ENCODE data around the gene BABAM2. TPM values are rescaled to one million over a fixed set of nuclear protein-coding genes. Genes with fewer than 3 reads are reported as not detected.
A peak's percentile ranks its signal among the peaks of the same experiment; 100 is the strongest.

The BABAM2 gene
- total and polyA plus RNA-seq, 2 of the 4 experiments (the other 2 are of a cell fraction), result 20.9 to 23.1 TPM

GRCh38 chr2:28004086-28004485, 113.6 kb downstream of the BABAM2 start:
- H3K27ac ChIP-seq (ENCODE audit: insufficient read depth, low read length), result no peak overlapping the region
- dilution Hi-C loops (cut with HindIII; ENCODE audit: low sequenced_read_pairs, unreplicated experiment) (no loop called here), intact Hi-C loops (cut with micrococcal nuclease) (no loop called here), in situ Hi-C loops (cut with MboI; ENCODE audit: low sequenced_read_pairs) (no loop called here)
- ChIA-PET POLR2A (ENCODE audit: unreplicated experiment) (interaction anchor here (0.7 kb wide), 1 partner anchor 1087 kb away, joined by 5 read pairs; no protein-coding TSS in a partner anchor), CTCF (interaction anchor here (0.7 kb wide), 1 partner anchor 298 kb away, joined by 5 read pairs; no protein-coding TSS in a partner anchor)
- TF ChIP-seq MAFK (IDR thresholded peaks at IDR 0.05; ENCODE audit: low read depth, low read length) (peak; percentile 88), NFE2L2 (IDR thresholded peaks at IDR 0.05; ENCODE audit: low read depth, low read length) (peak; percentile 20; the same call in 1 of the 2 replicates), FOS (IDR thresholded peaks at IDR 0.05; ENCODE audit: low read depth, low read length) (peak; percentile 63), CTCF (conservative IDR thresholded peaks at IDR 0.05; ENCODE audit: low read depth, low read length) (no peak), CEBPB (IDR thresholded peaks at IDR 0.05; ENCODE audit: low read depth, low read length) (peak; percentile 76; the same call in 1 of the 2 replicates)
- 0 out of 4 replicates have a peak, but pooled peaks cover 0 to 3% of the 10 kb centered on the region in 2 experiments for H3K79me1 ChIP-seq (ENCODE audit: low read depth in 1 of 2, low read length in 2 of 2)
- H3K56ac ChIP-seq (ENCODE audit: extremely low read depth, insufficient read depth, low read length), result no peak overlapping the region
- H3K9ac ChIP-seq (ENCODE audit: low read depth, low read length), result no peak overlapping the region
- peak overlapping the region; percentile 24; the same call in 1 of the 2 replicates for H3K4me2 ChIP-seq (ENCODE audit: low read depth, low read length)
- H2AFZ ChIP-seq (replicated peaks; ENCODE audit: low read length, poor library complexity), result no peak overlapping the region
- H3K4me3 ChIP-seq (ENCODE audit: insufficient read depth, low read depth, low read length), result no peak overlapping the region
- DNase-seq (peak; percentile 96), ATAC-seq (ENCODE audit: low read depth) (peak; percentile 85)
- no peak overlapping the region for H2BK15ac ChIP-seq (ENCODE audit: low read depth, low read length)
- H3K18ac ChIP-seq (ENCODE audit: low read depth, low read length), result no peak overlapping the region
- no peak overlapping the region for H3K14ac ChIP-seq (replicated peaks; ENCODE audit: low read depth, low read length)
- H2BK5ac ChIP-seq (ENCODE audit: low read depth, low read length, poor library complexity, severe bottlenecking), result no peak overlapping the region
- no peak overlapping the region for H3K4ac ChIP-seq (ENCODE audit: low read depth, low read length)
- H4K91ac ChIP-seq (ENCODE audit: insufficient read depth, low read depth, low read length), result no peak overlapping the region
- H3K9me1 ChIP-seq (ENCODE audit: insufficient read depth, low read length), result no peaks in the 10 kb centered on the region
- H3K9me3 ChIP-seq (ENCODE audit: control insufficient read depth, insufficient read depth, low read length), result no peaks in the 10 kb centered on the region
- no peak overlapping the region for H2AK5ac ChIP-seq (ENCODE audit: low read depth, low read length)
- H3K27me3 ChIP-seq (ENCODE audit: control insufficient read depth, insufficient read depth, low read length), result no peaks in the 10 kb centered on the region
- no TSS peak for BruUV-seq (replicated peaks)
- H4K20me1 ChIP-seq (ENCODE audit: insufficient read depth, low read length), result no peaks in the 10 kb centered on the region
- H3K23ac ChIP-seq (ENCODE audit: low read depth, low read length), result no peak overlapping the region
- no peak overlapping the region for H2BK20ac ChIP-seq (ENCODE audit: low read depth, low read length)
- H2AK9ac ChIP-seq (replicated peaks; ENCODE audit: low read depth, low read length, poor library complexity), result no peak overlapping the region
- H3K4me1 ChIP-seq (ENCODE audit: control insufficient read depth, insufficient read depth, low read length), result peaks cover 4% of the 10 kb centered on the region
- H3K36me3 ChIP-seq (ENCODE audit: control insufficient read depth, insufficient read depth, low read length), result no peaks in the 10 kb centered on the region
- H2BK120ac ChIP-seq (ENCODE audit: low read depth, low read length), result no peak overlapping the region
- no peak overlapping the region for H4K5ac ChIP-seq (ENCODE audit: low read depth, low read length)
- H4K8ac ChIP-seq (ENCODE audit: low read depth in 2 of 2, low read length in 2 of 2), result no peak overlapping the region
- WGBS, 2 experiments (ENCODE audit: extremely low coverage in 2 of 2, insufficient read length in 1 of 2), result no CpG with 5 or more reads among the region's 2 CpGs
